GM19351 (cell line): Measurements from ENCODE around the gene KCNG2.

Source experiments
- ATAC-seq: cut with Tn5 transposase; IDR thresholded peaks from one replicate; pipeline ENCODE4 v1.9.1; 2021; ENCODE audit warnings: mild to moderate bottlenecking, moderate library complexity; ENCODE audit not compliant: unreplicated experiment

Gene KCNG2

DNA sequence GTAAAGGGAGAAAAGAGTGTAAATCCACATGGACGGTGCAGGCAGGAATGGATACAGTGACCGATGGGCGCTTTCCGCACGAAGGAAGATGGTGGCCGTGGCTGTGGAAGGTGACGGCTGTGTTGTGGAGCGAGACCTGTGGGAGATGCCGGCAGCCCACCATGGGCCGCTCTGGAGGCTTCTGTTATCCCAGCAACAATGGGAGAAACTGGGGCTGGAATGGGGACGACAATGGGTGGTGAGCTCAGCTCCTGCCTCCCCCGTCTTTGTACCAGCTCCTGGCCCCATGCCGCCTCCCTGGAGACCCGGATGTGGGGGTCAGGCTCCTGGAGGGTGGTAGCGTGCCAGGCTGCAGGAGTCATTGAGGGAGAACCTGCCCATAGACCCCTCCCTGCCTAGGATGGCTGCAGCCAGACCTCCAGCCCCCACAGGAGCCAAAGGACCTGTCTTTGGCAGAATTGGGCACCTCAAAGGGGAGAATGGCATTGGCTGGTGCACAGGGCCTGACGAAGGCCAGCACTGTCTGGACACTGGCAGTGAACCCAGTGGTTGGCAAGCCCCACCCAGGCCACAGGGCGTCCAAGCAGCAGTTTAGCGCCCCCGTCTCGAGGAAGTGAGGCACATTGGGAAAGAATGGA is 81.1 kb downstream of the KCNG2 start:
- no peak for ATAC-seq

DNA sequence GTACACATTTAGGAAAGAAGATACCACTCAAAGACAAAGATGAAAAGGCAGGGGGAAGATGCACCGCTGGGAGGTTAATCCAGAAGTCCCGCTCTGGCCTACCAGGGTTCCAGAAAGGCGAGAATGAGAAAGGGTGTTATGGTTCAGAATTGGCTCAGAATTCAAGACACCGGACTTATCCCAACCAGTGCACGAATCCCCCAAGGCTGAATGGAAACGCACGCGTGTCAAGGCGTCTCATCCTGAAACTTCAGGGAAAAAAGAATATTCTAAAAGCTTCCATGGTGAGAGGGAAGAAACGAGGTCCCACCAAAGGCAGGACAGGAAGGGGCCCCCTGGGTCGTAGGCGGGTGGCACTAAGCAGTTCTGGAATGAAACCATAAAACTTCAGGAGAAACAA is 81.8 kb downstream of the KCNG2 start:
- no peak for ATAC-seq

DNA sequence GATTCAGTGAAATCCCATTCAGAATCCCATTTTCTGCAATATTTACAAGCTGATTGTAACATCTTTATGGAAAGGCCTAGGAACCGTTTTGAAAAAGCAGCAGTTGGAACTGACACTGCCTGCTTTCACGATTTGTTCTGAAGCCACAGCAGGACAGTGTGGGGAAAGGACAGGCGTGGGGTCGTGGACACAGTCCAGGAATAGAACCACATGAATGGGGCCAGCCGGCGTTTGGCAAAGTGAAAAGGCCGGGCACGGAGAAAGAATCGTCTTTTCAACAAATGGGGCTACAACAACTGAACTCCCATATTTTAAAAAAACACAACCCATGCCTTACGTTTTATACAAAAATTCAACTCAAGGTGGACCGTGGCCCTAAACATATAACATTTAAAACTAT is 84.0 kb downstream of the KCNG2 start:
- ATAC-seq, result no peak

DNA sequence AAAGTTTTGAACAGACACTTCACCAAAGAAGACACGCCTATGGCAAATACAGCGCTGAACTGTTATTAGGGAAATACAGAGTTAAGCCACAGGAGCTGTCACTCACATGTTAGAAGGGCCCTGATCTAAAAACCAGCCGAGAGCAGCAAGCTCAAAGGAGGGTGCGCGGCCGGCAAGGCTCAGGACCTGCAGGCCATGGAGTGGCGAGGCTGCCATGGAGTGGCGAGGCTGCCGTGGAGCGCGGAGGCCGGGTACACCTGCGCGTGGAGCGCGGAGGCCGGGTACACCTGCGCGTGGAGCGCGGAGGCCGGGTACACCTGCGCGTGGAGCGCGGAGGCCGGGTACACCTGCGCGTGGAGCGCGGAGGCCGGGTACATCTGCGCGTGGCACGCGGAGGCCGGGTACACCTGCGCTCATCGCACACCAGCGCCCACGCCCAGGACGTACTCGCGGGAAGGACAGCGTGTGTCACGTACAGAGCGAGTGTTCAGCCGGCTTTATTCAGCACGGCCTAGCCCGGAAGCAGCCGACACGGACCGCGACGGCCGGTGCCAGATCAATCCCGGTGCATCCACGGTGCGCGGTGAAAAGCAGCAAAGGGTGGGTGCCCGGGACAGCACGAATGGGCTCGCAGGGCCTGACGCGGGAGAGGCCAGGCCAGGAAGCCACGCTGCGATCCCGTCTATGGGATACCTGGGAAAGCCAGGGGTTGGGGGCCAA is 84.9 kb downstream of the KCNG2 start:
- no peak for ATAC-seq

DNA sequence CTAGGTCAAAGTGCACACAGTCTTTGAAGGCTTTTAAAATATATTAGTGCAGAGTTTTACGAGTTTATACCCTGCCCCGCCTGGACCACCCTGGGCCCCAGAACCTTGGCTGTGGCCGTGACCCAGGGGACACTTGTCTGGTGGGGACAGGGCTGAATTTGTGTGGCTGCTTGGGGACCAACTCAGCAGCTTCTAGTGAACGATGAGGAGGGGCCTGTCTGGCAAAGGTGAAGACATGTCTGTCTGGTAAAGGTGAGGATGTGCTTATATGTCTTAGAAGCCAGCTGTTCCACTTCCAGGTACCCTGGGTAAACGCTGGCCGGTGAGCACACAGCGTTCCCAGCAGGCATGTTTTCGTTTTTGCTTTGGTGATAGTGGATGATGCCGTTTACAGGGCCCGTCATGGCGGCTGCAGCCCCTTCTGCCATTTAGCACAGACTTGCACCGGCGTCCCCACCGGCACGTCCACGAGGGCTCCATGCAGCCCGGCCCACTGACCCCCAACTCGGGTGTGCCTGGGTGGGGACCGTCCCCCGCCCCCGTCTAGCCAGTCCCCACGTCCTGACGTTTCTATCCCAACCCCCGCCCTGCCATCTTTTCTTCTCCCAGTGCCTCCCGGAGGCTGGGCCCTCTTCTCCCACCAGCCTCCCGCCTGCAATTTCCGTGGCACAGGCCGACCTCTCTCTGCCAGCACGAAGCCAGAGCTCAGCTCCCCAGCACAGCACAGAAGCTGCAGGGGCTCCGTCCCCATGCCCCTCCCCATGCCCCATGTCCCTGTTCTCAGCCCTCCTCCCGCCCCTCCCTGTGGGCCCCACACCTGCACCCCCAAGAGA is 85.9 kb downstream of the KCNG2 start:
- no peak for ATAC-seq

DNA sequence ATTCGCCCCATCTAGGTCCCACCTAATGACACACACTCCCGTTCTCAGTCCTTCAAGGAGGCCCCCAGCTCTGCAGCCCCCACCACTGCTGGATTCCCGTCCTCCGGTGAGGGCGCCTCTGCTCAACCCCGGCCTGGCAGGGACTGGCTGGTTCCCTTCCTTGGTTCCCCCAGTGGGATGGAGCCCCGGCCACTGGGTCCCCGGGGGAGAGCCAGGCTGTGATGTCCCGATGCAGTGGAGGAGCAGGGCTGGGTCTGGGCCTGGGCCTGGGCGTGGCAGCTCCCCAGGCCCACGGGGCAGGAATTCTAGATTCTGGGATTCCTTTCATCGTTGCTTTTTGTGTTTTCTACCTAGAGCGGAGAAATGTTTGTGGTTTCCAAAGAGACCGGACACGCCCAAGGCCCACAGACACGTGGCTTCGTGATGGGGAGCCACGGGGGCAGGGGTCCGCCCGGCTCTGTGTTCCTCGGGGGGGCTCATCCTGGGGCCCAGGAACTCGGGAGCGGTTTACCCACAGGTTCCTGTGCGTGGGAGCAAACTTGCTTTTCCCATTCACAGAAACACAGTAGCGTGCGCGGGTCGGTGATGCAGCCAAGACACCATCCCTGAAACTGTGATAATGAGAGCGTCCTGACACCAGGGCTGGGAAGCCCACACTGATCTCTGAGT is 86.7 kb downstream of the KCNG2 start:
- ATAC-seq, result no peak

DNA sequence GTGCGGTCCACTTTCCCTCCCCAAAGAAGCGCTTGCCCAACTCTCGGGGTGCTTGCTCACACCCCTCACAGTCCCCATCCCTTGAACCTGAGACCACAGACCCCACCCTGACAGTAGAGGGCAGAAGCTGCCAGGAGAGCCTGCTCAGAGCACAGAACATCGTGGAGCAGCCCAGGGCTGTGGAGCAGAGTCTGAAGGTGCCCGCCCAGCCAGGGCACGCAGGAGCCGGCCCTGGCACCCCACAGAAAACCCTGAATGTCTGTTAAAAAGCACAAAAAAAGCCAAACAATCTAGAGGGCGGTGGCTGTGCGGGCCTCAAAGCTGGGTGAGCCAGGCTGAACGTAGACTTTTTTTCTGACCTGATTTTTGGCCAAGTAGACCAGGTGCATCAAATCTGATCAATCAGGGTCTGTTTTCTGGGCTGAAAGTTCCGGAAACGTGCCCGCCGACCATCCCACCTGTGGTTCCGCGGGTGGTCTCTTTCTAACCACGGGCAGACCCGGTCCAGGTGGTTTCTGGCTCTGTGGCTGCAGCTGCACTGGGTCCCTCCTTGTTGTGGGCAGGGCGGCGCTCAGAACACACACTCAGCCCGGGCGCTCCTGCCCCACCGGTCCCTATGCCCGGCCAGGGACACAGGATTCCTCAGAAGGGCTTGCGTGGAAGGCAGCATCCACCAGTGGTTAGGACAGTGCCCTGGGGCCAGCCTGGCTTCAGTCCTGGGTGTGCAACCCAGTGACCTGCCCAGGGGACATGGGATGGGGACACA is 87.4 kb downstream of the KCNG2 start:
- ATAC-seq, result no peak

DNA sequence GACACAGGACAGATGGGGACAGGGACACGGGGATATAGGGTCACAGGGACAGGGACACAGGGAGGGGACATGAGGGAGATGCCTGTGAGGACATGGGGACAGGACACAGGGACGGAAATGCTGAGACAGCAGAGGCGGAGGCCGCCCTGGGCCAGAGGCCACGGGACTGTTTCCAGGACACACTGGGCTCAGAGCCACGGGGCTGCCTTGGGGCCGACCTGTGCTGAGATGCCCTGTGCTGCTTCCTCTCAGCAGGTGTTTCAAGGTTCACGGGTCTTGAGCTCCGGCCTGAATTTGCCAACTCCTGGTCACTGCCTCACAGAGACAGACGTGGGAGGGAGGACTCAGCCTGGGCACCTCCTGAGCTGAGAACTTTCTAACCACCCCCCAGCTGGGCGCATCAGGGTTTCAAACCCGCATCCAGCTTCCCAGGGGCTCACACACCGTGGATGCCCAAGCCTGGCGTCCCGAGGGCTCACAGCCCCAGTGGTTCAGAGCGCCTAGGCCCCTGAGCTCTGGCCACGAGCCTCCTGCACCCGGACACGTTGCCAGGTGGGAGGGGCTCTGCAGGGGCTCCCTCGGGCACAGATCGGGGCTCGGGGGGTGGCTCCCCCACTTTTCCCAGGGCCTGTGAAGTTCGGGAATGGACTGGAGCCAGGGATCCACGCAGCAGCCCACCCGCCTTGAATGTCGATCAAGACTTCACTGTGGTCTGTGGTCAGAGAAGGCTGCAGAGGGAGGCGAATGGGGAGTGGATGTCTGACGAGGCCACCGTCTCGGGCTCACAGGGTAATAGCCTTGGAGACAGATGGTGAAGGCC is 89.7 kb downstream of the KCNG2 start:
- no peak for ATAC-seq

DNA sequence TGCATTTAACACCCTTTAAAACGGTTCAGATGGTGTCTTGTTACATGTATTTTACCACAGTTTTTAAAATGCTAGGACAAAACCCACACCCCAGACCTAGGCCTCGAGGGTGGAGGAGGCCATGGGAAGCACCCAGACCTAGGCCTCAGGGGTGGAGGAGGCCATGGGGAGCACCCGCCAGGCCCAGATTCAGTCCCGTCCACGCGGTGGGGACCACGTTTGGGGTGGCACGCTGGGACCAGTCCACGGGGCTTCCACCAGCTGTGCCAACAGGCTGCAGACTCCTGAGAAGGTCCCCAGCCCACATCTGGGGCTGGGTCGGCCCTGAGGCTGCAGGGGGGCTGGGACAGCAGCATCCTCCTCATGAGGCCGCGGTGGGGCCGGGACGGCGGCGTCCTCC is 90.3 kb downstream of the KCNG2 start:
- no peak for ATAC-seq

DNA sequence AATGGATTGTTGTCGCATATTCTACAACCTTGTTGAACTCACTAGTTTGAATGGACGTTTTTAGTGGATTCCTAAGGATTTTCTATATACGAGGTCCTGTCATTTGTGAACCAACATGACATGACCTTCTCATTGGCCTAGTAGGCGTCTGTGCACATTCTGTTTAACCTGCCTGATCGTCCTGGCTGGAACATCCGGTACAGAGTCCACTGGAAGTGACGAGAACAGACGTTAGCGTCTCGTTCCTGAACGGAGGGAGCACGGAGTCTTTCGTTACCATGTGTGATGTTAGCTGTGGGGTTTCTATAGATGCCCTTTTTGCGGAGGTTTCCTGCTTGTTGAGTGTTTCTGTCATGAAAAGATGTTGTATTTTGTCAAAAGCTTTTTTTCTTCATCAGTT is 91.8 kb downstream of the KCNG2 start:
- no peak for ATAC-seq

DNA sequence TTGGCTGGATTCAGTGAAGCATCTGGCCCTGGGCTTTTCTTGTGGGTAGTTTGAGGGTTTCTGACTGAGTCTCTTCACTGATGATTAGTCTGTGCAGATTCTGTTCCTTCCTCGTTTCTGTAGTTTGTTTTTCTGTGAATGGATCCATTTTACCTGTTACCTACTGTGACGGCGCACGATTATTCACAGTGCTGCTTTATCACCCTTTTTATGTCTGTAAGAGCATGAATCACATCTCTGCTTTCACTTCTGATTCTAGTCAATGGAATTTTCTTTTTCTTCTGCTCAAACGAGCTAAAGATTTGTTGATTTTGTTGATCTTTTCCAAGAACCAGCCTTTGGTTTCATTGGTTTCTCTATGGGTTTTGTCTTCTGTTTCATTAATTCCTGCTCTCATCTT is 92.9 kb downstream of the KCNG2 start:
- ATAC-seq, result no peak

DNA sequence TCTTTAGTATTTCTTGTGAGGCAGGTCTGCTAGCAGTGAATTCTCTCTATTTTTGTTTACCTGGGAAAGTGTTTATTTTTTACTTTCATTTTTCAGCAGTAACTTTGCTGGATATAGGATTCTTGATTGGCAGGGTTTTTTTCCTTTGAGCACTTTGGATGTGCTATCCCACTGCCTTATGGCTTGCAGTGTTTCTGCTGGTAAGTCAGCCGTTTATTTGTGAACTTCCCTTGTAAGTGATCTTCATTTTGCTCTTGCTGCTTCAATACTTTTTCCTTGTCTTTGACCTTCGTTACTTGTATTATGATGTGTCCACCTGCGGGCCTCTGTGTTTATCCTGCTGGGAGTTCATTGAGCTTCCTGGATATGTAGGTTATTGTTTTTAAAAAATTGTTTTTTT is 99.0 kb downstream of the KCNG2 start:
- no peak for ATAC-seq

DNA sequence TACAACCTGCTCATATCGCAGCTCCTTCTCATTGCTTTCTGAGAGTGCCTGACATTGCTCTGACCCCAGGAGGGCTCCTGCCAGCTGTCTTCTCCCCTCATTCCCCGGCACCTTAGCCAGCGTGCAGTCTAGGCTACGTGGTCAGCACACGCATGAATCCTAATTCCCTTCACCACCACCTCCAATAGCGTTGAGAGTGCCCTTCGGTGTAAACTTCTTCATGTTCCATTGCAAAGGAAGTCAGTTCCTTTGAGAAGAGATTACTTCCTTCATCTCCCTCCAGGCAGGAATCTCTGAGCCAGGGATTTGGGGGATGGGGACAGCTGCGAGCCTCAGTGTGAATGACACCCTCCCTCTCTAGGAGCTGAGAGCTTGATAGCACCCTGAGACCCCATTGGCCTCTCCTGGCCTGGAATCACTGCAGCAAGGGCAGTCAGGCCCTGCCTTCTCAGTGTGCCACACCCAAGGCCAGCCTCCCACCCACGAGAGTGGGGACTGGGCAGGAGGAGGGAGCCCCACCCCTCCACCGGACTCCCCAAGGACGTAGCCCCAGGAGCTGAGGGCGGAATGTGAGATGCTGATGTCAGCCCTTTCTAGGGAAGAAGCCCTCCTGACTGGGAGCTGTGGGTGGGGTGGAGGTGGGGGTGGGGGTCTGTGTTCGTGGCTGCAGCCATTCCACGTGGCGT is 100.3 kb downstream of the KCNG2 start:
- ATAC-seq, result no peak

DNA sequence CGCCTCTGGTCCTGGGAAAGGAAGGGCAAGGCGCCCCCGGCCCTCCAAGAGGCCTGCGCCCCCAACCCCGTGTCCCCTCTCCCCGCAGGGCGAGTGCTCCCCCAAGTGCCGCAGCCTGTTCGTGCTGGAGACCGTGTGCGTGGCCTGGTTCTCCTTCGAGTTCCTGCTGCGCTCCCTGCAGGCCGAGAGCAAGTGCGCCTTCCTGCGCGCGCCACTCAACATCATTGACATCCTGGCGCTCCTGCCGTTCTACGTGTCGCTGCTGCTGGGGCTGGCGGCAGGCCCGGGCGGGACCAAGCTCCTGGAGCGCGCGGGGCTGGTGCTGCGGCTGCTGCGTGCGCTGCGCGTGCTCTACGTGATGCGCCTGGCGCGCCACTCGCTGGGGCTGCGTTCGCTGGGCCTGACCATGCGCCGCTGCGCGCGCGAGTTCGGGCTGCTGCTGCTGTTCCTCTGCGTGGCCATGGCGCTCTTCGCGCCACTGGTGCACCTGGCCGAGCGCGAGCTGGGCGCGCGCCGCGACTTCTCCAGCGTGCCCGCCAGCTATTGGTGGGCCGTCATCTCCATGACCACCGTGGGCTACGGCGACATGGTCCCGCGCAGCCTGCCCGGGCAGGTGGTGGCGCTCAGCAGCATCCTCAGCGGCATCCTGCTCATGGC is 101.3 kb downstream of the KCNG2 start:
- ATAC-seq, result no peak

DNA sequence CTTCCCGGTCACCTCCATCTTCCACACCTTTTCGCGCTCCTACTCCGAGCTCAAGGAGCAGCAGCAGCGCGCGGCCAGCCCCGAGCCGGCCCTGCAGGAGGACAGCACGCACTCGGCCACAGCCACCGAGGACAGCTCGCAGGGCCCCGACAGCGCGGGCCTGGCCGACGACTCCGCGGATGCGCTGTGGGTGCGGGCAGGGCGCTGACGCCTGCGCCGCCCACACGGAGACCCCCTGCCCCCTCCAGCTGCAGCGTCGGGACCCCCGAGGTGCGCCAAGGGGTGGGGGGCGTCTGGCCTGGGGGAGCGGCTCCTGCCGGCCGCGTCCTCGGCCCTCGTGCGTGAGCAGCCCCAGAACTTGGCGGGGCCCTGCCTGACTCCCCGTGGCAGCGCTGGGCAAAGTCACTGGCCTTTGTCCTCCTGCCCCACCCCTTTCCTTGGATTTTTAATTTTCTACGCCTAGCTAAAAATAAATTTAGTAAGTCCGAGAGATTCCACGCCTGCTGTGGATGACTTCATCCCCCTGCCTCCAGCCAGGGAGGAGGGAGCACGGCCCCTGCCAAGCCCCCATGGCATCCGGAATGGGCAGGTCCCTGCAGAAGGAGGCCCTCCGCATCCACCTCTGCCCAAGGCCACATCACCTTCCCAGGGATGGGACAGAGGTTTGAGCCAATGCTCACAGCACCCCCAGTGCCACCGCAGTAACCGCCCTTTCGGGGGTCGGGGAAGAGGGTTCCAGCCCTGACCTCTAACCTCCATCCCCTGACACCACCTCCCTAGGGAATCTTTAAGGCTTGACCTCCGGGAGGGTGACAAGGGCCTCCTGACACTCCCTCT is 102.1 kb downstream of the KCNG2 start:
- ATAC-seq, result no peak

DNA sequence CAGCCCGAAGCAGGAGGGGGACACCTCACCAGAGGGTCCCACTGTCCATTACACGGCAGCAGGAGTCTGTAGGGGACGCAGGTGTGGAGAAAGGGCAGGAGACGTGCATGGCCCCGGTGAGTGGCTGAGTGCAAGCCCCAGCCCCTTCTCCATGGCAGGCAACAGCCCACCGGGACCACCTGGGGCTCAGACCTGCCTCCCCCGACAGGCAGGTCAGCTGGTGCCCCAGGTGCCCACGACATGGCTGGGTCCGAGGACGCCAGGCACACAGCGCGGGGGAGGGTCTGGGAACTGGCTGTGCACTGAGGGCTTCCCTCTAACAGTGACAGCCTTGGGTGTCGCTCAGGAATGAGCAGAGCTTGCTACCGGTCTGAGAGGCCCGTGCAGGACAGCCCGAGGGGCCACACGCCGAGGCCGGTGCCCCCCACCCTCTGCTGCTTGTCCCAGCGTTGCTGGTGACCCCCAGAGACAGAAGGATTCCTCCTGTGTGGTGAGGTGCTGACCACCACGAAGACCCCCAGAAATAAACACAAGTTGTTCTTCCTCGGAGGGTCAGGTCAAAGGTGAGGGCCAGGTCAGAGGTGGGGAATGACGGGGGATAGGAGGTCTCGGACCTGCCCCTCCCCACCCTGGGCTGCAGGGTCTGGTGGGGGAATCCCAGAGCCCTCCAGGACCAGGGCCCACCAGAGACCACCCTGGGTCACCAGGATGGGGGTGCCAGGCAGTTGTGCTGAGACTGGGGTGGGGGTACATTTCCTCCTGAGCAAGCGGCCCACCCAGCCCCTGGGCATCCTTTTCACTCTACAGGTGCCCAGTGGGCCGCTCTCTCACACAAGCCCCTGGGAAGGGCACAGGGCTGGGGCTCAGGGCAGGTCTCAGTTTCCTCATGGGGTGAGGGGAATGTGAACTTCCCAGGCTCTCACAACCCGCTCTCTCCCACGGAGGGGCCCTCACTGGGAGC is 103.2 kb downstream of the KCNG2 start:
- ATAC-seq, result no peak

DNA sequence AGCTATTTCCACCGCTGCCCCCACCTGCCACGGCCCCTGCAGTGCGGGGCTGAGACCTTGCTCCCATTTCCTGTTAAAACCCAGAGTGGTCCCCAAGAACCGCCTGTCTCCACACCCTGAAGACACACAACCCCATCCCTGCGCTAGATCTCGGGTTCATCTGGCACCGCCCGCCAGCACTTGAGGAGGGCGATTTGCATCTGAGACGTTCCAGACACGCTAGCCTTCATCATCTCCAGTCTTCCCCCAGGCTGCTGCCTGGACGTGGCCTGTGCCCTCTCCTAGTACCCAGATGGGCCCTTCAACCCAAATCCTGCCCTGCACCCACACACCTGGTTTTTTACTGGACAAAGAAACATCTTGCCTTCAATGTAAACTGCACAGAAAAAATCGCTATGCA is 103.9 kb downstream of the KCNG2 start:
- no peak for ATAC-seq
